Ishikawa (cell line): ENCODE results near the gene L1CAM.

Experiments used
- CEBPB ChIP-seq: IDR thresholded peaks from 2 replicates; pipeline ENCODE4 v1.6.1; 2012
- CREB1 ChIP-seq: IDR thresholded peaks from 2 replicates; pipeline ENCODE4 v1.6.1; 2012; ENCODE audit warnings: low read depth
- EGR1 ChIP-seq: IDR thresholded peaks from 2 replicates; pipeline ENCODE4 v1.6.1; 2012
- EP300 ChIP-seq: IDR thresholded peaks from 2 replicates; pipeline ENCODE4 v1.6.1; 2012; ENCODE audit warnings: borderline replicate concordance
- FOXM1 ChIP-seq: IDR thresholded peaks from 2 replicates; pipeline ENCODE4 v1.6.1; 2012; ENCODE audit warnings: low read depth, borderline replicate concordance
- NFIC ChIP-seq: IDR thresholded peaks from 2 replicates; pipeline ENCODE4 v1.6.1; 2012
- RAD21 ChIP-seq: IDR thresholded peaks from 2 replicates; pipeline ENCODE4 v1.6.1; 2012; ENCODE audit warnings: low read depth
- TAF1 ChIP-seq: IDR thresholded peaks from 2 replicates; pipeline ENCODE4 v1.6.1; 2012; ENCODE audit warnings: low read depth, mild to moderate bottlenecking
- TCF12 ChIP-seq: IDR thresholded peaks from 2 replicates; pipeline ENCODE4 v1.6.1; 2012; ENCODE audit warnings: low read depth
- TEAD4 ChIP-seq: IDR thresholded peaks from 2 replicates; pipeline ENCODE4 v1.6.1; 2012
- YY1 ChIP-seq: IDR thresholded peaks from 2 replicates; pipeline ENCODE4 v1.6.1; 2012; ENCODE audit warnings: low read depth
- ZBTB7A ChIP-seq: IDR thresholded peaks from 2 replicates; pipeline ENCODE4 v1.6.1; 2012; ENCODE audit warnings: low read depth
- TF ChIP-seq, protein P1 (sequence below): IDR thresholded peaks from 2 replicates; pipeline ENCODE4 v1.6.1; 2012
- TF ChIP-seq, protein P2 (sequence below): IDR thresholded peaks from 2 replicates; pipeline ENCODE4 v1.6.1; 2012; ENCODE audit warnings: low read depth, mild to moderate bottlenecking
- TF ChIP-seq, protein P3 (sequence below): IDR thresholded peaks from 2 replicates; pipeline ENCODE4 v1.6.1; 2012

Gene L1CAM

DNA sequence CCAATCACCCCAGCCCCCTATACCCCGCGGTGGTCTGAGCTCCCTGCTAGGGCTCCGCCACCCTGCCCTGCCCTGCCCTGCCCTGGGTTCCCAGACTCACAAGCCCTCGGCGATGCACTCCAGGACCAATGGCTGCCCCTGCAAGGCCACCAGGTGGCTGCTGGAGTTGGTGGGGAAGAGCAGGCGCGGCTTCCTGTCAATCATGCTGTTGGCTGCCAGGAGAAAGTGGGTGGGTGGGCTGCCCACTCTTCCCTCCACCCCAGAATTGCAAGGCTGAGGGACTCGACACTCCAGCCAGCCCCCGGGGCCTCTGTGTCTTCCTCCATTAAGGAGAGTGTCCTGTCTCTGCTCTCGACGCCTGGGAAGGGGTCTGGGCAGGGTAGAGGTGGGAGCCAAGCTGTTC, 15.7 kb downstream of the L1CAM start:
- TF ChIP-seq RAD21 (no peak), NFIC (no peak), TEAD4 (no peak)

DNA sequence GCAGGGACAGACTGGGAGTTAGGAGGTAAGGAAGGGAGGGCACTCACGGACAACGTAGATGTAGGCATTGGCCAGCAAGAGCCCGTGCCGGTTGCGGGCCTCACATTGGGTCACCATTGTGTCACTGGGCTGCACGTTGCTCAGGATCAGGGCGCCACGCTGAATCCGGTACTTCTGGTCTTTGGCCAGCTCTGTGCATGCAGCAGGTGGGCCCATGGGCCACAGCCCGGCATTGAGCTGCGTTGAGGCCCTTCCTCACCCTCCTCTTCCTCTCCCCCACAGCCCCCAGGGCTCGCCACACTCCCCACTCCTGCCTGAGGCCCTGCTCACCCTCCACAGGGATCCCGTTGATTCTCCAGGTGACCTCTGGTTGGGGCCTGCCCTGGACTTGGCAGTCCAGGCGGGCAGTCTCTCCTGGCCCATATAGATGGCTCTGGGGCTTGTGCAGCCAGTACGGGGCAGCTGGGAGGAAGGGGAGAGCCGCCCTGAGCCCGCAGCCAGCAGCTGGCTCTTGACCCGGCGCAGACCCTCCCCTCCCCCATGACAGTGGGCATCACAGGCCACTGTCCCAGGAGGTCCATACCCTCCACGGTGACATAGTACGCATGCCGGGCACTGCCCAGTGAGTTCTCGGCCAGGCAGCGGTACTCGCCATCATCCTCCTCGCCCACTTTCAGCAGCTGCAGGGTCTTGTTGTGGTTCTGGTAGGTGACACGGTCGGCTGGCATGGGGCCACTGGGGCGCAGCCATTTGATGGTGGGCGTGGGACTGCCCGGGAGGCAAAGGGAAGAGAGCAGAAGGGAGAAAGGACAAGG, 16.3 kb downstream of the L1CAM start:
- TF ChIP-seq TAF1 = no peak
- no peak for TF ChIP-seq RAD21

DNA sequence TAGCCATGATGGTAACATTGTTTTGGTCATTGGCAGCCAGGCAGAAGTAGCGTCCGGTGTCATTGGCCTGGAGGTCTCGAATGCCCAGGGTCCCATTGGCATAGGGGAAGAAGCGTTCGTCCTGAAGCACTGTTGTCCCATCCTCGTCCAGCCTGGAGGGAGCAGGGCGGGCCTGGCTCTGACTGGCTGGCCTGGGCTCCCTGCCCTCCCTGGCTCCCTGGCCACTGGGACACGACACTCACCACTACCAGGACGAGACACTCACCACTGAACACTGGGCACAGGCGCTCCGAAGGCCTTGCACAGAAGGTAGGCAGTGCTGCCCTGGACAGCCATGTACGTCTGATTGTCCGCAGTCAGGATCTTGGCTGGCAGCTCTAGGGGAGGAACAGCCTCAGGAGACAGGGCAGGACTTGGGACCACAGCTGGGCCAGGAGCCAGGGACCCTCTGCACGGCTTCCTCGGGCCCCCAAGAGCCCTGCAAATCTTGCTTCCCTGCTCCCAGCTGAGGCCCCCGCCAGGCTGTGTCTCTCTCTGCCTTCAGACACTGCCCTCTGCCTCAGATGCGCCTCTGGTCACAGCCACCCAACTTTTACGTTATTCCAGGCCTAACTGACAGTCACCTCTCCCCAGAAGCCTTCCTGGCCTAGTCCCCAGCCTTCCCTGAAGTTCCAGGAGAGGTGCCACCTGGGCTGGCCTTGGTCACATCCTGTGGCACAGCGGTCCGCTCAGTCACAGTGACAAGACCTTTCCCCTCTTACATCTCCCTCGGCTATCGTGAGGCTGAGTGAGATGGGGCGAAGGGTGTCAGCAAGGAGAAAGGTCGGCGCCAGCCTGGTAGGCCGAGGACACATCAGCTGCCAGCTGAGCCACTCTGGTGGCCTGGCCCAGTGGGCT, 17.1 kb downstream of the L1CAM start:
- TF ChIP-seq EP300 (no peak), CEBPB (no peak), TEAD4 (no peak), ZBTB7A (no peak), TCF12 (no peak), YY1 (no peak), NFIC (no peak), RAD21 (no peak)
- TF ChIP-seq, protein P1, sequence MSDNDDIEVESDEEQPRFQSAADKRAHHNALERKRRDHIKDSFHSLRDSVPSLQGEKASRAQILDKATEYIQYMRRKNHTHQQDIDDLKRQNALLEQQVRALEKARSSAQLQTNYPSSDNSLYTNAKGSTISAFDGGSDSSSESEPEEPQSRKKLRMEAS = no peak
- TF ChIP-seq, protein P2, sequence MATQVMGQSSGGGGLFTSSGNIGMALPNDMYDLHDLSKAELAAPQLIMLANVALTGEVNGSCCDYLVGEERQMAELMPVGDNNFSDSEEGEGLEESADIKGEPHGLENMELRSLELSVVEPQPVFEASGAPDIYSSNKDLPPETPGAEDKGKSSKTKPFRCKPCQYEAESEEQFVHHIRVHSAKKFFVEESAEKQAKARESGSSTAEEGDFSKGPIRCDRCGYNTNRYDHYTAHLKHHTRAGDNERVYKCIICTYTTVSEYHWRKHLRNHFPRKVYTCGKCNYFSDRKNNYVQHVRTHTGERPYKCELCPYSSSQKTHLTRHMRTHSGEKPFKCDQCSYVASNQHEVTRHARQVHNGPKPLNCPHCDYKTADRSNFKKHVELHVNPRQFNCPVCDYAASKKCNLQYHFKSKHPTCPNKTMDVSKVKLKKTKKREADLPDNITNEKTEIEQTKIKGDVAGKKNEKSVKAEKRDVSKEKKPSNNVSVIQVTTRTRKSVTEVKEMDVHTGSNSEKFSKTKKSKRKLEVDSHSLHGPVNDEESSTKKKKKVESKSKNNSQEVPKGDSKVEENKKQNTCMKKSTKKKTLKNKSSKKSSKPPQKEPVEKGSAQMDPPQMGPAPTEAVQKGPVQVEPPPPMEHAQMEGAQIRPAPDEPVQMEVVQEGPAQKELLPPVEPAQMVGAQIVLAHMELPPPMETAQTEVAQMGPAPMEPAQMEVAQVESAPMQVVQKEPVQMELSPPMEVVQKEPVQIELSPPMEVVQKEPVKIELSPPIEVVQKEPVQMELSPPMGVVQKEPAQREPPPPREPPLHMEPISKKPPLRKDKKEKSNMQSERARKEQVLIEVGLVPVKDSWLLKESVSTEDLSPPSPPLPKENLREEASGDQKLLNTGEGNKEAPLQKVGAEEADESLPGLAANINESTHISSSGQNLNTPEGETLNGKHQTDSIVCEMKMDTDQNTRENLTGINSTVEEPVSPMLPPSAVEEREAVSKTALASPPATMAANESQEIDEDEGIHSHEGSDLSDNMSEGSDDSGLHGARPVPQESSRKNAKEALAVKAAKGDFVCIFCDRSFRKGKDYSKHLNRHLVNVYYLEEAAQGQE = no peak
- TF ChIP-seq, protein P3, sequence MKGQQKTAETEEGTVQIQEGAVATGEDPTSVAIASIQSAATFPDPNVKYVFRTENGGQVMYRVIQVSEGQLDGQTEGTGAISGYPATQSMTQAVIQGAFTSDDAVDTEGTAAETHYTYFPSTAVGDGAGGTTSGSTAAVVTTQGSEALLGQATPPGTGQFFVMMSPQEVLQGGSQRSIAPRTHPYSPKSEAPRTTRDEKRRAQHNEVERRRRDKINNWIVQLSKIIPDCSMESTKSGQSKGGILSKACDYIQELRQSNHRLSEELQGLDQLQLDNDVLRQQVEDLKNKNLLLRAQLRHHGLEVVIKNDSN = no peak

DNA sequence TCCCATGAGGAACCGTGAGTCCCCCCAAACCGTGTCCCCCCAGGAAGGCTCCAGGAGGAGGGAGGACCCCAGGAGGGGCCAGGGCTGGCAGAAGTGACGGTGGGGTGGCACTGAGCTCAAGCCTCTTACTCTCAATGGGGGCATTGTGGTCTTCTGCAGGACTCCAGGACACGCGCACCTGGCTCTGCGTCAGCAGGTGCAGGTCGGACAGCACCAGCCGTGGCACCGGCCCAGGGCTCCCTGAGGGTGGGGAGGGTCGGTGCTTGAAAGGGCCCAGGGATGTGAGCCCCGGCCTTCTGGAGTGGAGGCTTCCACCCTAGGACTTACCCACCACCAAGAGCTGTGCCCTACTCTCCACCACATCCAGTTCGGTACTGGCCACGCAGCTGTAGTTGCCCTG, 18.3 kb downstream of the L1CAM start:
- TF ChIP-seq EP300 = no peak
- TF ChIP-seq TCF12 = no peak
- no peak for TF ChIP-seq CEBPB
- no peak for TF ChIP-seq FOXM1
- TF ChIP-seq, protein P3 = no peak
- no peak for TF ChIP-seq TEAD4
- TF ChIP-seq, protein P2 = no peak
- no peak for TF ChIP-seq TAF1
- TF ChIP-seq, protein P1 = no peak
- TF ChIP-seq CREB1 = no peak
- TF ChIP-seq YY1 = no peak
- no peak for TF ChIP-seq ZBTB7A
- no peak for TF ChIP-seq EGR1
- TF ChIP-seq RAD21 = no peak
- TF ChIP-seq NFIC = no peak

DNA sequence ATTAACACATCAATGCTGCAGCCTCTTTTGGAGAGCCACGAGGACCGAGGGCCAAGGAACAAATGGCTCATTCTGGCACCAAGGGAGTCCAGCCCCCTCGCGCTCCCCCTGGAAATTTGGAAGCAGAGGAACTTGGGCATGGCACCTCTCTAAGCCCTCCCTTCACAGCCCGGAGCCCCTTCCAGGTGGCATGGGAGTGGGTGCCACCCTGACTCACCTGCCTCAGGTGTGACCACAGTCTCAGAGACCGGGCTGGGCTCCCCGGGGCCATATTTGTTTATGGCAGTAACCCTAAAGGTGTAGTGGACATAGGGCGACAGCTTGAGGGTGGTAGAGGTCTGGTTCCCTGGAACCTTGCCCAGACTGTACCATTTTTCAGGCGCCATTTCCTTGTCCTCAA, 18.8 kb downstream of the L1CAM start:
- TF ChIP-seq, protein P3 = no peak
- TF ChIP-seq, protein P1 = no peak
- TF ChIP-seq TAF1 (no peak), EP300 (no peak), YY1 (no peak), CEBPB (no peak), CREB1 (no peak)
